ENCODE data around the gene S100A5. TPM values are rescaled to one million over a fixed set of nuclear protein-coding genes. Genes with fewer than 3 reads are reported as not detected.
"Not testable (repeated sequence)": the region's sequence is repeated elsewhere in the genome, so short reads cannot be mapped to it uniquely, and the experiment has no call there.

S100A5 gene
- total RNA-seq, 1 donor from 2014 or later = not detected

DNA sequence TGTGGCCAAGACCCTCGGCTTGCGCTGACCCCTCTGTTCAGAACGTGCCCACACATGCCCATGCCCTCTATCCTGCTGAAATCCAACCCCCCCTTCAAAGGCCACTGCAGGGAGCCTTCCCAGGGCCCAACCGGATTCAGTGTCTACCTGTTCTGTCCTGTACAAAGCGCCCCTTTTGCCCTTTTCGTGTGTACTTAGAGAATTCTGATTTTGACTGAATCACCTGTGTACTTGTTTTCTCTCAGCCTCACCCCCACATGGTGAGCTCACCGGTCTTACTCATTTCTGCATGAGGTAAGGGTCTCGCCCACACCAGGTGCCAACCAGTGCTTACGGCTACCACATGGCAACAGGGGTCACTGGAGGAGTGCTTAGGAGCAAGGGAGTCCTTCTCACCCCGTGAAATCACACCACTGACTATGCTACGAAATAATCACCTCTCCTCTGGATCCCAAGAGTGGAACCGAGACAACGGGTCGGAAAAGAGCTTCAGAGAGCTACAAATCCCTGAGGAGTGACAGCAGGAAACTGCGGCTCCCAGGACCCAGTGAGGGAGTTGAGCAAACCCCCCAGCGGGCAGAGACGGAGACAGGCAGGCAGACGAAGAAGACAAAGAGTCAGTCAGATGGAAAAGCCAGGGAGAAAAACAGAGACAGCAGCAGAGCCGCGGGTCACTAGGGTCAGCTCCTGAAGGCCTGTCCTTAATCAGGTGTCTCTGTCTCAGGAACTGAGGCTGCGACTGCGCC is 27.1 kb upstream of the S100A5 start:
- Histone ChIP-seq H3K4me3 (ENCODE audit: low read depth, low read length) (peak overlapping the region; percentile 14), H3K27me3 (ENCODE audit: control insufficient read depth, insufficient read depth, low read length) (no peaks in the 10 kb centered on the region), H3K36me3 (ENCODE audit: control insufficient read depth, insufficient read depth, low read length) (peaks cover 3% of the 10 kb centered on the region)
- DNase-seq (ENCODE audit: low read depth) (peak; percentile 100), FAIRE-seq (peak; percentile 93)
- TF ChIP-seq, protein P1, sequence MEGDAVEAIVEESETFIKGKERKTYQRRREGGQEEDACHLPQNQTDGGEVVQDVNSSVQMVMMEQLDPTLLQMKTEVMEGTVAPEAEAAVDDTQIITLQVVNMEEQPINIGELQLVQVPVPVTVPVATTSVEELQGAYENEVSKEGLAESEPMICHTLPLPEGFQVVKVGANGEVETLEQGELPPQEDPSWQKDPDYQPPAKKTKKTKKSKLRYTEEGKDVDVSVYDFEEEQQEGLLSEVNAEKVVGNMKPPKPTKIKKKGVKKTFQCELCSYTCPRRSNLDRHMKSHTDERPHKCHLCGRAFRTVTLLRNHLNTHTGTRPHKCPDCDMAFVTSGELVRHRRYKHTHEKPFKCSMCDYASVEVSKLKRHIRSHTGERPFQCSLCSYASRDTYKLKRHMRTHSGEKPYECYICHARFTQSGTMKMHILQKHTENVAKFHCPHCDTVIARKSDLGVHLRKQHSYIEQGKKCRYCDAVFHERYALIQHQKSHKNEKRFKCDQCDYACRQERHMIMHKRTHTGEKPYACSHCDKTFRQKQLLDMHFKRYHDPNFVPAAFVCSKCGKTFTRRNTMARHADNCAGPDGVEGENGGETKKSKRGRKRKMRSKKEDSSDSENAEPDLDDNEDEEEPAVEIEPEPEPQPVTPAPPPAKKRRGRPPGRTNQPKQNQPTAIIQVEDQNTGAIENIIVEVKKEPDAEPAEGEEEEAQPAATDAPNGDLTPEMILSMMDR (IDR thresholded peaks at IDR 0.05; ENCODE audit: insufficient read depth, low read length, severe bottlenecking) = no peak

DNA sequence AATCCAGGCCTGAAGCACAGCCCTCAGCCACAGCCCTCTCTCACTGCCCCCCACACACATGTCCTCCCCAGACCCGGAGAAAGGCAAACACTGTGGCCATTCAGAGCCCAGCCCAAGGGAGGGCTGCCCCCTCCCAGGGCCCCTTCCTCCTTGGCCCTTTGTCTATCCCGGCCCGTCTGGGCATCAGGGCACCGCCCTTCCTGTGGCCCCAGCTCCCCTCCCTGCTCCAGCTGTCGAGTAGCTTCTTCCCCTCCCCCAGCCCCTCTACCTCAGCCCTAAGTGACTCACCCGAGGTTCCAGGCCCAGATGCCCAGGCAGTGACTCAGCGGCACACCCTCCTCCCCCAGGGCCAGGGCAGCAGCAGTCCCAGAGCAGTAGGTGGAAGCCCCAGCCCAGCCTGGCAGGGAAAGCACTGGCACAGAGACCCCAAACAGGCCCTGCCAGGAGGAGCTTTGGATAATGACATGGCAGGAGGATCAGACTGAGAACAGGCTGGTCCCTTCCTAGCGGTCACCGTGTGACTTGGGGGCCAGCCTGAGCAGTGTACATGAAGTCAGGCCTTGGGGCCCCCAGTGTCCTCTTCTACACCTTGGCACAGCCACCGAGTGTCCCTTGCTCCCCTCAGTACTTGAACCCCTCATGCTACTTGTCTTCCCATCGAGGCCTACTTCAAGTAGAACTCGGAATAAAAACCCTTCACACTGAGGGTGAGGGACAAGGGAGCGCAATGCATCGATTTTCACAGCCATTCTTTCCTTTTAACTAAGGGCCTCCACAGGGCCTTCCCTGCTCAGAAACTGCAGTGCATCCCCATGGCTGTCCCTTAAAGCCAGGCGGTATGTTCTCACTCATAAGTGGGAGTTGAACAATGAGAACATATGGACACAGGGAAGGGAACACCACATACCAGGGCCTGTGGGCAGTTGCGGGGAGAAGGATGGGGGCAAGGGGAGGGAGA is 26.0 kb upstream of the S100A5 start:
- Histone ChIP-seq H3K4me3 (ENCODE audit: low read depth, low read length) (peak overlapping the region; percentile 48), H3K36me3 (ENCODE audit: control insufficient read depth, insufficient read depth, low read length) (peaks cover 4% of the 10 kb centered on the region), H3K27me3 (ENCODE audit: control insufficient read depth, insufficient read depth, low read length) (no peaks in the 10 kb centered on the region)
- TF ChIP-seq, protein P1 (IDR thresholded peaks at IDR 0.05; ENCODE audit: insufficient read depth, low read length, severe bottlenecking) = no peak
- DNase-seq (ENCODE audit: low read depth) = peak; percentile 98
- FAIRE-seq = no peak

GRCh38 chr1:153565529-153566374 is 25.0 kb upstream of the S100A5 start, which contains the start of gene S100A2:
TSS of gene S100A2 (minus strand) at chr1:153565844. CDS start at chr1:153563877, 1,967 bp downstream.
- Histone ChIP-seq H3K4me3 (ENCODE audit: low read depth, low read length) (peak within 1 kb of the TSS; percentile 48), H3K36me3 (ENCODE audit: control insufficient read depth, insufficient read depth, low read length) (peaks cover 4% of the 10 kb centered on the region), H3K27me3 (ENCODE audit: control insufficient read depth, insufficient read depth, low read length) (no peaks in the 10 kb centered on the region)
- TF ChIP-seq, protein P1 (IDR thresholded peaks at IDR 0.05; ENCODE audit: insufficient read depth, low read length, severe bottlenecking) = no peak
- FAIRE-seq = no peak
- peak; percentile 98 for DNase-seq (ENCODE audit: low read depth)

- Histone ChIP-seq H3K4me3 (ENCODE audit: low read depth, low read length) (peak overlapping the region; percentile 48), H3K27me3 (ENCODE audit: control insufficient read depth, insufficient read depth, low read length) (no peaks in the 10 kb centered on the region), H3K36me3 (ENCODE audit: control insufficient read depth, insufficient read depth, low read length) (peaks cover 4% of the 10 kb centered on the region)
- TF ChIP-seq, protein P1 (IDR thresholded peaks at IDR 0.05; ENCODE audit: insufficient read depth, low read length, severe bottlenecking) = no peak
- DNase-seq (ENCODE audit: low read depth) = no peak
- no peak for FAIRE-seq
Measured at GRCh38 chr1:153563991-153564390, 23.3 kb upstream of the S100A5 start.

GRCh38 chr1:153563483-153563901 is 22.8 kb upstream of the S100A5 start:
- Histone ChIP-seq H3K36me3 (ENCODE audit: control insufficient read depth, insufficient read depth, low read length) (peaks cover 5% of the 10 kb centered on the region), H3K4me3 (ENCODE audit: low read depth, low read length) (peak overlapping the region; percentile 48), H3K27me3 (ENCODE audit: control insufficient read depth, insufficient read depth, low read length) (no peaks in the 10 kb centered on the region)
- FAIRE-seq = no peak
- DNase-seq (ENCODE audit: low read depth) = no peak
- TF ChIP-seq, protein P1 (IDR thresholded peaks at IDR 0.05; ENCODE audit: insufficient read depth, low read length, severe bottlenecking) = no peak

DNA sequence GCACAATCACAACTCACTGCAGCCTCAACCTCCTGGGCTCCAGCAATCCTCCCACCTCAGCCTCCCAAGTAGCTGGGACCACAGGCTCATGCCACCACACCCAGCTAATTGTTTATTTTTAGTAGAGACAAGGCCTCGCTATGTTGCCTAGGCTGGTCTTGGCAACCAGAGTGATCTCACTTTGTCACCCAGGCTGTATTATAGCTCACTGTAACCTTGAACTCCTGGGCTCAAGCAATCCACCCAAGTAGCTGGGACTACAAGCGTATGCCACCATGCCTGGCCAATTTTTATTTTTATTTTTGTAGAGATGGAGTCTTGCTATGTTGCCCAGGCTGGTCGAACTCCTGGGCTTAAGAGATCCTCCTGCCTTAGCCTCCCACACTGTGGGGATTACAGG is 21.3 kb upstream of the S100A5 start:
- H3K27me3 ChIP-seq (ENCODE audit: control insufficient read depth, insufficient read depth, low read length); FAIRE-seq; H3K36me3 ChIP-seq (ENCODE audit: control insufficient read depth, insufficient read depth, low read length); H3K4me3 ChIP-seq (ENCODE audit: low read depth, low read length): not testable (repeated sequence)
- DNase-seq (ENCODE audit: low read depth) = peak; percentile 71

Measured in bronchial epithelial cell (primary cell).